Stomach (tissue), 9 donors: ENCODE data around the gene ATG7. TPM values are rescaled to one million over a fixed set of nuclear protein-coding genes. Genes with fewer than 3 reads are reported as not detected.

Experiments
- DNase-seq, 2 donors: peaks; one replicate each; pipeline versions ENCODE4 v3.0.0 to v3.0.0-alpha.2; 2013 to 2019
- H3K27ac ChIP-seq, 5 donors: fragments of 200-600 bp in 4 of 5; sonication (generic) in 4 of 5; one replicate each; pipeline ENCODE4 v1.5.1; 2013 to 2019; ENCODE audit warnings: mild to moderate bottlenecking in 1 of 5, moderate library complexity in 1 of 5
- H3K27me3 ChIP-seq, 3 donors: fragments of 200-600 bp; sonication (generic); one replicate each; pipeline ENCODE4 v1.5.1; 2017 to 2019; ENCODE audit warnings: mixed run types in 1 of 3
- H3K36me3 ChIP-seq, 4 donors: fragments of 200-600 bp; sonication (generic); 1 replicate in 3 of 4; 2 replicates in 1 of 4; pipeline ENCODE4 v1.5.1; 2016 to 2019
- H3K4me1 ChIP-seq, 4 donors: fragments of 200-600 bp; sonication (generic); one replicate each; pipeline ENCODE4 v1.5.1; 2016 to 2019
- H3K4me3 ChIP-seq, 4 donors: fragments of 200-600 bp; sonication (generic) in 3 of 4; one replicate each; pipeline ENCODE4 v1.5.1; 2016 to 2019; ENCODE audit warnings: mild to moderate bottlenecking in 1 of 4
- H3K9me3 ChIP-seq, 4 donors: fragments of 200-600 bp; sonication (generic); one replicate each; pipeline ENCODE4 v1.5.1; 2016 to 2019
- EP300 ChIP-seq: sonication (generic); formaldehyde crosslinking; IDR thresholded peaks from one replicate; pipeline ENCODE4 v1.6.1; 2017; ENCODE audit warnings: antibody characterized with exemption
- POLR2A ChIP-seq, 4 donors: fragments of 450-650 bp; IDR thresholded peaks; one replicate each; pipeline ENCODE4 v1.6.1; 2016; ENCODE audit warnings: antibody characterized with exemption in 4 of 4, control low read depth in 2 of 4, mild to moderate bottlenecking in 1 of 4, moderate library complexity in 1 of 4
- POLR2AphosphoS5 ChIP-seq, 3 donors: sonication (generic); formaldehyde crosslinking; IDR thresholded peaks; one replicate each; pipeline ENCODE4 v1.6.1; 2016; ENCODE audit warnings: antibody characterized with exemption in 3 of 3
- WGBS, 5 donors: extraction: QIAGEN DNeasy Blood & Tissue Kit in 3 of 5; methylation state at CpG; one replicate each; pipeline versions ENCODE4 v1.1.5 to v1.1.7; 2013 to 2018; 5-methylcytosine and 5-hydroxymethylcytosine counted together
- intact Hi-C: fragments of 100-400 bp; cut with DNase I; formaldehyde crosslinking; loops from one replicate; pipeline ENCODE4 v1.15.1; 2023; ENCODE audit warnings: low total_unique reads
- polyA plus RNA-seq, 3 donors: library from polyadenylated mRNA; stranded (reverse); fragments of 200-250 nt; gene quantifications; one replicate each; pipeline ENCODE4 v1.2.3, GENCODE V29; 2013
- total RNA-seq, 5 donors: library from RNA; depleted of rRNA; stranded (reverse); fragments of >200 nt; gene quantifications; one replicate each; pipeline versions ENCODE4 v1.1.0 to v1.2.3, GENCODE V29; 2014 to 2016
- TF ChIP-seq, protein P1 (sequence below), 7 experiments: fragments of 450-650 bp in 4 of 7; fragments of 200-600 bp in 3 of 7; sonication (generic) in 3 of 7; IDR thresholded peaks; one replicate each; pipeline ENCODE4 v1.5.1; 2016 to 2019; ENCODE audit warnings: antibody characterized with exemption in 7 of 7, control low read depth in 2 of 7, mild to moderate bottlenecking in 1 of 7
- donor health status: healthy with polysubstance abuse.
- donor health status: Bipolar disorder and iron deficiency.
- donor health status: healthy.

Gene ATG7
- total and polyA plus RNA-seq, 8 donors: 6.8 to 167 (median 15.1) TPM

DNA sequence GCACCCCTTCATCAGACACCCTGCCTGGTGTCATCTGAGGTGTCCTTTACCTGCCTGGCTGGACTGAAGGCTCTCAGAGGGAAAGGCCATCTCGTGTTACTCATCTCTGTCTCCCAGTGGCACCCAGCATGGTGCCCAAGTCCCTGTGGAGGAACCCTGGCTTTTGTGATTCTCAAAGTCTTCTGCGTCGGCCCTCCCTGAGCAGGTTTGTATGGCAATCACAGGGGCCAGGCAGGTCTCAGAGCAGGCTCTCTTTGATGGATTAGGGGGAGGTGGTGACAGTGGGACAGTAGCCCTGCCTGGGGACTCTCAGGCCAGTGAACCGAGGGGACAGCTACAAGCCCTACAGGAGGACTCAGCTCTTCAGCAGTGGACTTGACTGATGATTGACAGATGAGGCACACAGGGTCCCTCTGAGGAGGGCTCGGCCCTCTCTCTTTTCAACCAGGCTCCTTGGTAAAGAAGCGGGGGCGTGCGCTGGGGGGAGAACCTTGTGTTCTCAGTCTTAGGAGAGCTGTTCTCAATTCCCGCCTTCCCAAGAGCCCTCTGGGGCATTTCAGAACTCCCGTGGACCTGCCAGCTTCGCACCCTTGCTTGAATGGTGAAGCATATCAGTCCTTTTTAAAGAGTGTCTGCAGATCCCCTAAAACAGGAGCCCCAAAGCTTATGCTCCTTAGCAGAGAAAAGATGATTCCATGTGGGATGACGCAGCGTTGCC, 263.2 kb downstream of the ATG7 start:
- TF ChIP-seq, protein P1, sequence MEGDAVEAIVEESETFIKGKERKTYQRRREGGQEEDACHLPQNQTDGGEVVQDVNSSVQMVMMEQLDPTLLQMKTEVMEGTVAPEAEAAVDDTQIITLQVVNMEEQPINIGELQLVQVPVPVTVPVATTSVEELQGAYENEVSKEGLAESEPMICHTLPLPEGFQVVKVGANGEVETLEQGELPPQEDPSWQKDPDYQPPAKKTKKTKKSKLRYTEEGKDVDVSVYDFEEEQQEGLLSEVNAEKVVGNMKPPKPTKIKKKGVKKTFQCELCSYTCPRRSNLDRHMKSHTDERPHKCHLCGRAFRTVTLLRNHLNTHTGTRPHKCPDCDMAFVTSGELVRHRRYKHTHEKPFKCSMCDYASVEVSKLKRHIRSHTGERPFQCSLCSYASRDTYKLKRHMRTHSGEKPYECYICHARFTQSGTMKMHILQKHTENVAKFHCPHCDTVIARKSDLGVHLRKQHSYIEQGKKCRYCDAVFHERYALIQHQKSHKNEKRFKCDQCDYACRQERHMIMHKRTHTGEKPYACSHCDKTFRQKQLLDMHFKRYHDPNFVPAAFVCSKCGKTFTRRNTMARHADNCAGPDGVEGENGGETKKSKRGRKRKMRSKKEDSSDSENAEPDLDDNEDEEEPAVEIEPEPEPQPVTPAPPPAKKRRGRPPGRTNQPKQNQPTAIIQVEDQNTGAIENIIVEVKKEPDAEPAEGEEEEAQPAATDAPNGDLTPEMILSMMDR (IDR thresholded peaks at IDR 0.05): no peak
- TF ChIP-seq EP300: no peak
- no peak for TF ChIP-seq POLR2AphosphoS5 (IDR thresholded peaks at IDR 0.05)
- no peak for TF ChIP-seq POLR2A (IDR thresholded peaks at IDR 0.05)
- Histone ChIP-seq H3K27ac (no peak overlapping the region), H3K27me3 (no peaks in the 10 kb centered on the region), H3K36me3 (no peaks in the 10 kb centered on the region), H3K4me3 (no peak overlapping the region), H3K4me1 (peaks cover 0 to 22% (median under 1%) of the 10 kb centered on the region in 4 donors), H3K9me3 (no peaks in the 10 kb centered on the region)
- WGBS, 5 donors: 96 to 99% (median 97%) methylated on average over 11 to 13 of the region's 13 CpGs
- intact Hi-C loops: no loop called here
- no peak for DNase-seq

DNA sequence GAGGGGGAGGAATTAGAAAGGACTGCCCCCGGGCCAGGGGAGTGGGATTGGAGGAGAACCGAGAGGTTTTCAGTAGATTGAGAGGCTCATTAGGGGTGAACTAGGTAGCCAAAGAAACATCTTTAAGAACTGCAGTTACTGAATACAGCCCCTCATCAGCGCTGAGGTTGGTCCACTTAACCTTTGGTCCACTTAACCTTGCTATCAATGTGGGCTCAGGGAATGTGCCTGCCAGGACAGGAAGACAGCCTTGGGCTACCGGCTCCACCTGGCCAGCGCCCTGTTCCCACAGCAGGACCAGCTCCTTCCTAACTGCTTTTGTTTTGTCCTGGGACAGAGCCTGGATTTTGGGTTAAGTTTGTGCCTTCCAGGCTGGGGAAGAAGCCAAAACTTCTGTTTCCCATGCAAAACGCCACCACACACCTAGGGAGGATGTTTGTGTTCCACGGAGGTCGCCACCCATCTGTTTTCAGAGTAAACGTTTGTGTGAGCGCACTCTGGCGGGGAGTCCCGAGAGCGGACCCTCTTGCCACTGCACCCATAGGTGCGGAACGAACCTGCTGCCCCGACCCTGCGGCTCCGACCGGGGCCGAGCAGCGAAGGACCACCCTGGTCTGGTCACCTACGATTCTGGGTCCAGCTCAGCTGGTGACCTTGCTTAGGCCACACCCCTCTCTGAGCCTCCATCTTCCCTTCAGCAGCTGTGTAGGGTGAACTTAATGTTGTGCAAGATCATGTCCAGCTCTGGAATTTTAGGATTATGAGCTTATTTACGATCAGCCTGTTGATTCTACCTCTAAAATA, 264.1 kb downstream of the ATG7 start:
- Histone ChIP-seq H3K9me3 (no peaks in the 10 kb centered on the region), H3K27me3 (no peaks in the 10 kb centered on the region), H3K4me1 (peaks cover 0 to 20% (median 0%) of the 10 kb centered on the region in 4 donors), H3K4me3 (peak overlapping the region in 2 of 4 donors; percentile 15 to 24), H3K36me3 (no peaks in the 10 kb centered on the region), H3K27ac (no peak overlapping the region)
- intact Hi-C loops: no loop called here
- DNase-seq: peak in 1 of 2 donors; percentile 47
- WGBS, 5 donors: 54 to 81% (median 58%) methylated on average over 14 to 23 of the region's 23 CpGs
- TF ChIP-seq EP300 (no peak), POLR2AphosphoS5 (IDR thresholded peaks at IDR 0.05) (no peak), POLR2A (IDR thresholded peaks at IDR 0.05) (no peak)
- TF ChIP-seq, protein P1 (IDR thresholded peaks at IDR 0.05): peak in 3 of 7 experiments; percentile 7 to 46 (median 22)

DNA sequence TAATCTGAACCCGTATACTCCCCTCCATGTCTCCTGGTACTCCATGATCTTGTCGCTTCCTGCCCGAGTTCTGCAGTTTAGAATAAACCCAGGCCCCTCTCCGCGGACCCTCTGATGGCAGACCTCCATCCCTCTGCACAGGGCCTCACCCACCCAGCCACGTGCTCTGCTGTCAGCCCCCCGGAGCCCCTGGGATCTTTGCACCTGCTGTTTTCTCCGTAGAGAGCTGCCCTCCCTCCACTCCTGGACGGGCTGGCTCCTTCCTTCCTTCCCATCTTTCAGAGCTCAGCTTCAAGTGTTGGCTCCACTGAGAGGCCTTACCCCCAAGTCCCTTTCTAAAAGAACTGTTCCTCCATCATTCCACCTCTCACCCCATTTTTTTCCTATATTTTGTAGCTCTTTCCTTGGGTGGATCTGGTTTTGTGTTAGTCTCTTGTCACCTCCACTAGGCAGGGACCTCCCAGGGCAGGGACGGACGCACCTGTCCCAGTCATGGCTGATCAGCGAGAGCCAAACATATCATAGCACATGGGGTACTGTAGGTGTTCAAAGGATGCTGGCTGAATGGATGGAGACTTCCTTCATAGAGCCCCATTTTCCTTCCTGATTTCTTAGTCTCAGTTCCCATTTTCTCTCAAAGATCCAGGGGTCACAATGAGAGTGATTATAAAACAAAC, 264.9 kb downstream of the ATG7 start:
- DNase-seq: no peak
- Histone ChIP-seq H3K27ac (no peak overlapping the region), H3K9me3 (no peaks in the 10 kb centered on the region), H3K27me3 (no peaks in the 10 kb centered on the region), H3K4me1 (peaks cover 0 to 20% (median 0%) of the 10 kb centered on the region in 4 donors), H3K4me3 (no peak overlapping the region), H3K36me3 (no peaks in the 10 kb centered on the region)
- TF ChIP-seq POLR2A (IDR thresholded peaks at IDR 0.05): no peak
- TF ChIP-seq EP300: no peak
- TF ChIP-seq, protein P1 (IDR thresholded peaks at IDR 0.05): no peak
- TF ChIP-seq POLR2AphosphoS5 (IDR thresholded peaks at IDR 0.05): no peak
- WGBS, 5 donors: 89 to 97% (median 95%) methylated on average over 12 of the region's 12 CpGs
- intact Hi-C loops: no loop called here

DNA sequence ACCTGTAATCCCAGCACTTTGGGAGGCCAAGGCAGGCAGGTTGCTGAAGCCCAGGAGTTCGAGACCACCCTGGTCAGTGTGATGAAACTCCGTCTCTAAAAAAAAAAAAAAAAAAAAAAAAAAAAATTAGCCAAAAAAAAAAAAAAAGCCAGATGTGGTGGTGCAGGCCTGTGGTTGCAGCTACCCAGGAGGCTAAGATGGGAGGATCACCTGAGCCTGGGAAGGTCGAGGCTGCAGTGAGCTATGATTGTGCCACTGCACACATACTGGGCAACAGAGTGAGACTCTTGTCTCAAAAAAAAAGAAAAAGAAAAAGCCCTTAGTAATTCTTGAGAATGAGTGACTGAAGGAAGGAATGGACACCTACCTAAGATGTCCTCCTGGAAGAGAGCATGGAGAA, 266.4 kb downstream of the ATG7 start:
- peaks cover 0 to 2% (median 0%) of the 10 kb centered on the region in 4 donors for H3K9me3 ChIP-seq
- intact Hi-C loops: no loop called here
- H3K4me1 ChIP-seq: peaks cover 0 to 18% (median 0%) of the 10 kb centered on the region in 4 donors

More for the DNA sequence above, 266.4 kb downstream of the ATG7 start:
- DNase-seq: no peak
- TF ChIP-seq EP300 (no peak), POLR2A (IDR thresholded peaks at IDR 0.05) (no peak), POLR2AphosphoS5 (IDR thresholded peaks at IDR 0.05) (no peak)
- TF ChIP-seq, protein P1 (IDR thresholded peaks at IDR 0.05): no peak
- H3K27ac ChIP-seq: no peak overlapping the region
- 88 to 97% (median 93%) methylated on average over 3 of the region's 3 CpGs for WGBS, 5 donors
- H3K27me3 ChIP-seq: no peaks in the 10 kb centered on the region
- no peaks in the 10 kb centered on the region for H3K36me3 ChIP-seq
- H3K4me3 ChIP-seq: no peak overlapping the region
